K562 (cell line): ENCODE measurements around the gene BOLA3. TPM values are rescaled to one million over a fixed set of nuclear protein-coding genes. Genes with fewer than 3 reads are reported as not detected.

ENCODE experiments used
- ATAC-seq: fragments of 200-7000 bp; cut with Tn5 transposase; 3 replicates; pipeline ENCODE4 v1.9.1; 2020; ENCODE audit warnings: moderate library complexity
- BruUV-seq: library from RNA; stranded (reverse); fragments of 400-500 nt; replicated peaks from 2 replicates; lab custom pipeline; 2021; lab: Mats Ljungman, UMichigan
- CTCF ChIA-PET: fragments of 300-600 bp; formaldehyde crosslinking; extraction: SDS; loops from one replicate; lab custom pipeline; 2021; ENCODE audit warnings: low intra/inter-chr PET ratio; lab: Yijun Ruan, JAX
- POLR2A ChIA-PET: fragments of 300-600, 350-650 bp; sonication (Branson Sonifier 250); formaldehyde crosslinking; extraction: SDS; loops from one replicate; lab custom pipeline; 2021; ENCODE audit warnings: antibody characterized with exemption, inconsistent platforms; lab: Yijun Ruan, JAX
- DNase-seq, 4 experiments: peaks; one replicate each; pipeline versions ENCODE4 v3.0.0 to v3.0.0-alpha.2; 2011 to 2018; ENCODE audit warnings: low spot score in 3 of 4, mixed read lengths in 3 of 4; ENCODE audit errors: extremely low read depth in 1 of 4
- FAIRE-seq: peaks from 2 replicates; lab custom pipeline; 2011; peaks lifted over from hg19 to GRCh38; lab: Jason Lieb, UNC
- H2AFZ ChIP-seq: 2 replicates; pipeline ENCODE4 v1.6.0; 2011; ENCODE audit warnings: low read depth, low read length, control low read depth, inconsistent platforms
- H3K27ac ChIP-seq: fragments of 200-600 bp; 3 replicates; pipeline ENCODE4 v1.8.0; 2011; ENCODE audit warnings: low read depth, mild to moderate bottlenecking, control low read depth, inconsistent platforms, low read length, moderate library complexity, mixed read lengths; ENCODE audit errors: extremely low read depth
- H3K27me3 ChIP-seq, 2 experiments: fragments of 300-600 bp in 1 of 2; 2 replicates in 1 of 2; 3 replicates in 1 of 2; pipeline versions ENCODE4 v1.6.0 to v1.8.0; 2011; ENCODE audit warnings: inconsistent platforms in 2 of 2, low read length in 2 of 2, mild to moderate bottlenecking in 1 of 2, mixed read lengths in 1 of 2, moderate library complexity in 1 of 2; ENCODE audit not compliant: control insufficient read depth in 2 of 2, insufficient read depth in 2 of 2
- H3K36me3 ChIP-seq: fragments of 300-600 bp; 3 replicates; pipeline ENCODE4 v1.8.0; 2011; ENCODE audit warnings: mild to moderate bottlenecking, low read length, inconsistent platforms; ENCODE audit not compliant: control insufficient read depth, insufficient read depth
- H3K4me1 ChIP-seq, 2 experiments: fragments of 200-600 bp in 1 of 2; replicated peaks in 1 of 2; 2 replicates in 1 of 2; 3 replicates in 1 of 2; pipeline versions ENCODE4 v1.5.1 to v1.8.0; 2011; ENCODE audit warnings: inconsistent platforms in 2 of 2, low read length in 2 of 2, mild to moderate bottlenecking in 1 of 2, mixed read lengths in 1 of 2, moderate library complexity in 1 of 2; ENCODE audit not compliant: control insufficient read depth in 2 of 2, insufficient read depth in 2 of 2
- H3K4me2 ChIP-seq: 2 replicates; pipeline ENCODE4 v1.6.1; 2011; ENCODE audit warnings: low read length, control low read depth, inconsistent platforms, mixed read lengths; ENCODE audit not compliant: insufficient read depth
- H3K4me3 ChIP-seq: fragments of 200-600 bp; sonication (generic), shearing (Covaris generic); 2 replicates; pipeline ENCODE4 v1.5.1; 2016; ENCODE audit warnings: control low read depth, inconsistent platforms
- H3K79me2 ChIP-seq: fragments of 200-600 bp; 3 replicates; pipeline ENCODE4 v1.8.0; 2011; ENCODE audit warnings: low read length, inconsistent platforms; ENCODE audit not compliant: control insufficient read depth, insufficient read depth
- H3K9ac ChIP-seq, 2 experiments: 2 replicates each; pipeline versions ENCODE4 v1.6.0 to v1.6.1; 2011; ENCODE audit warnings: low read depth in 2 of 2, low read length in 2 of 2, control low read depth in 1 of 2, inconsistent platforms in 1 of 2, mild to moderate bottlenecking in 1 of 2, mixed read lengths in 1 of 2; ENCODE audit not compliant: insufficient read depth in 1 of 2
- H3K9me1 ChIP-seq: one replicate; pipeline ENCODE4 v1.6.0; 2011; ENCODE audit warnings: inconsistent platforms, mild to moderate bottlenecking, low read length, moderate library complexity; ENCODE audit not compliant: control insufficient read depth, insufficient read depth
- H3K9me3 ChIP-seq: replicated peaks from 2 replicates; pipeline ENCODE4 v1.5.1; 2011; ENCODE audit warnings: low read depth, low read length, inconsistent platforms; ENCODE audit not compliant: control insufficient read depth, insufficient read depth
- H4K20me1 ChIP-seq: replicated peaks from 2 replicates; pipeline ENCODE4 v1.6.1; 2011; ENCODE audit warnings: low read length, inconsistent platforms, mixed read lengths; ENCODE audit not compliant: control insufficient read depth, insufficient read depth
- CC2D1A ChIP-seq: fragments of 450-650 bp; IDR thresholded peaks from 2 replicates; pipeline ENCODE4 v1.6.1; 2017; ENCODE audit warnings: mild to moderate bottlenecking
- DPF2 ChIP-seq: fragments of 450-650 bp; IDR thresholded peaks from 2 replicates; pipeline ENCODE4 v1.6.1; 2016
- EP400 ChIP-seq: fragments of 450-650 bp; IDR thresholded peaks from 2 replicates; pipeline ENCODE4 v1.6.1; 2017; ENCODE audit warnings: antibody characterized with exemption, mild to moderate bottlenecking, moderate library complexity
- ETV5 ChIP-seq: sonication (generic); formaldehyde crosslinking; IDR thresholded peaks from 2 replicates; pipeline ENCODE4 v1.4.0; 2020; ENCODE audit warnings: low read depth, mild to moderate bottlenecking, missing genetic modification reagents
- HDAC1 ChIP-seq, 2 experiments: fragments of 450-650 bp; IDR thresholded peaks; 2 replicates each; pipeline ENCODE4 v1.6.1; 2016 to 2017; ENCODE audit warnings: inconsistent platforms in 1 of 2, mild to moderate bottlenecking in 1 of 2, moderate library complexity in 1 of 2
- NCOA1 ChIP-seq: fragments of 450-650 bp; IDR thresholded peaks from 2 replicates; pipeline ENCODE4 v1.6.1; 2016; ENCODE audit warnings: low read depth
- SP1 ChIP-seq: sonication (generic); formaldehyde crosslinking; IDR thresholded peaks from 2 replicates; pipeline ENCODE4 v1.8.1; 2022; ENCODE audit warnings: mild to moderate bottlenecking, missing genetic modification reagents
- TGIF2 ChIP-seq: sonication (generic); formaldehyde crosslinking; IDR thresholded peaks from 2 replicates; pipeline ENCODE4 v1.8.1; 2022; ENCODE audit warnings: mild to moderate bottlenecking, missing genetic modification reagents, moderate library complexity
- VEZF1 ChIP-seq: fragments of 200-800 bp; sonication (Bioruptor generic); IDR thresholded peaks from 2 replicates; pipeline ENCODE4 v1.6.1; 2017; ENCODE audit warnings: missing genetic modification characterization, missing compliant biosample characterization
- ZBED1 ChIP-seq: IDR thresholded peaks from 2 replicates; pipeline ENCODE4 v1.6.1; 2014
- ZBTB33 ChIP-seq: sonication (generic); formaldehyde crosslinking; IDR thresholded peaks from 2 replicates; pipeline ENCODE4 v1.8.1; 2023; ENCODE audit warnings: mild to moderate bottlenecking, missing genetic modification reagents
- WGBS: fragments of 100-300 bp; shearing (Covaris generic); methylation state at CpG from one replicate; pipeline ENCODE4 v1.1.6; 2016; ENCODE audit warnings: low coverage, mixed read lengths; ENCODE audit not compliant: insufficient coverage; ENCODE audit errors: missing lambda C conversion rate; 5-methylcytosine and 5-hydroxymethylcytosine counted together
- in situ Hi-C: fragments of 300-500 bp; cut with MboI; formaldehyde crosslinking; loops from 4 replicates; pipeline ENCODE4 v1.15.0; 2018; ENCODE audit warnings: inconsistent platforms, mixed read lengths
- intact Hi-C: fragments of 100-400 bp; cut with micrococcal nuclease; formaldehyde crosslinking; loops from 2 replicates; pipeline ENCODE4 v1.14.2; 2022
- polyA plus RNA-seq, 8 experiments: library from polyadenylated mRNA; depleted of rRNA in 4 of 8; stranded (reverse) in 5 of 8; unstranded in 3 of 8; fragments of >200 nt; fragmentation: Nextera tagmentation in 2 of 8; fragmentation: Illumina TruSeq in 1 of 8; extraction: Ambion mirVana in 2 of 8; extraction: Trizol in 1 of 8; gene quantifications; 2 replicates each; pipeline versions ENCODE4 v1.2.1 to v1.2.3, GENCODE V29; 2011 to 2014; ENCODE audit warnings: inconsistent platforms in 1 of 8, missing spikeins in 1 of 8
- total RNA-seq, 7 experiments: library from RNA; depleted of rRNA in 6 of 7; stranded (reverse); fragments of >200 nt in 6 of 7; fragmentation: Illumina TruSeq in 2 of 7; extraction: Trizol in 2 of 7; gene quantifications; 2 replicates each; pipeline versions ENCODE4 v1.2.1 to v1.2.3, GENCODE V29; 2011 to 2021; ENCODE audit warnings: low replicate concordance in 1 of 7

The BOLA3 gene
- total and polyA plus RNA-seq, 9 of the 15 experiments (the other 6 are each of a cell fraction or from before 2014, with no cell fraction given): 149 to 619 (median 255) TPM

DNA sequence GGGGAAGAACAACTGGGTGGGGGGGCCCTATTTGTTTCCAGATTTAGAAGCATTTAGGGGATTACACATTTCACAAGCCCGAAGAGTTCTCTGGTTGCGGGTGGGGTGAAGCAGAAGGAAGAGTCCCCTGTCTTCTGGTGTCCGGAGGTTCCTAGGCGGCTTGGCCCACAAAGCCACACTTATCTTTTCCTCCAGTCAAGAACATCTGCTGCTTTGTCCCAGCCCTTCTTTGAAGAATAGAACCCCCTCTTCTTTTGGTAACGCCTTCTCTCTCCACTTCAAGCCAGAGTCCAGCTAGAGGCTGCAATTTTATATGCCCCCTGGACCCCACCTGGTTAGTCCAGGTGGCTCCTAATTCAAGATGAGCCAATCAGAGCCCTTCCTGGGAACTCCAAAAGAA, 15.8 kb downstream of the BOLA3 start (continued):
- TF ChIP-seq EP400: 0 out of 2 replicates have a peak, but pooled peaks have one; percentile 18
- 0 out of 2 replicates have a peak, but pooled peaks have one; percentile 26 for TF ChIP-seq ETV5 (CRISPR knock-in tag)
- TF ChIP-seq CC2D1A: peak; percentile 12; the same call in 1 of the 2 replicates
- TF ChIP-seq SP1 (CRISPR knock-in tag): no peak
- 0 out of 4 replicates have a peak, but pooled peaks of 1 of the 2 experiments have one; percentile 33 for TF ChIP-seq HDAC1 (IDR thresholded peaks at IDR 0.05)
- peak; percentile 39; the same call in 1 of the 2 replicates for TF ChIP-seq VEZF1
- peak; percentile 83 for TF ChIP-seq DPF2
- no peak for TF ChIP-seq ZBED1
- TF ChIP-seq NCOA1: no peak
- TF ChIP-seq, all 486 proteins: peak for 42

DNA sequence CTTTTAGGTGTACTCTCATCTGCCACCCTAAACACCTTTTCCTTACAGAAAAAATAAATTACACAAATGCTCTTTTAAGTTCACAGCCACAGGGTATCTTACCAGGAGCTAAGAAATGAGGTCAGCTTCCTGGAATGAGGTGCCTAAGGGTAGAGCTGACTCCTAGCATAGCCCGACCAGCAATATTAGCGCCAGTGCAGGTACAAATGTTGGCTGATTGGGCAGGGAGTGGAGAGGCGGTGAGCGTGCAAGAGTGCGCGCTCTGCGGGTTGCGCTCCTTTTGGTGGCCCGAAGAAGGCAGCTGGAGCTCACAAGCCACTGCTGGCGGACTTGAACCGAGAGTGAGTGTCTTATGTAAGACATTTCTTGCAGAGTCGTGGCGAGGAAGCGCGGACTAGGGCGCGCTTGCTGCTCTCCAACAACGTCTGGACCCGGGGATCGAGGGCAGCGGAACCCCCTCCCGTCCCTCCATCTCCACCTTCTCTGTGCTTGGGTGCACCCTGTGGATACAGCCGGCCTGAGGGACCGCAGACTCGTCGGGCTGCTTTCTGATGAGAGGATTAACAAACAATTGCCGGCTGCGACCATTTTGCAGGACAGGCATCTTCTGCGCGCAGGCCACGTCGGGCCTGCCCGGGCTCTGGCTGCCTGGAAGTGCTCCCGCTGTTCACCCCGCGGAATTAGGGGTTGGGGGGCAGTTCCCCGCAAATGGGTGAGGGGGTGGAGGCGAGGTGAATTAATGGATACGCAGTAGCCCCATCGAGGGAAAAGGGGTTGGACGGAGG, 17.3 kb downstream of the BOLA3 start:
- no TSS peak for BruUV-seq
- POLR2A ChIA-PET: no interaction called here
- DNase-seq (no peak), ATAC-seq (no peak), FAIRE-seq (no peak)
- WGBS: 86% methylated on average over 24 of the region's 41 CpGs
- no peaks in the 10 kb centered on the region for H3K27me3 ChIP-seq
- in situ Hi-C loops: no loop called here
- H3K9ac ChIP-seq: no peak overlapping the region
- H3K4me3 ChIP-seq: no peak overlapping the region
- no peak overlapping the region for H3K27ac ChIP-seq
- H3K4me1 ChIP-seq: peaks cover 16 to 26% of the 10 kb centered on the region in 2 experiments; a peak in 4 of 5 replicates
- H3K36me3 ChIP-seq: peaks cover 20% of the 10 kb centered on the region; the same call in 2 of the 3 replicates
- H3K9me3 ChIP-seq: no peaks in the 10 kb centered on the region
- H3K4me2 ChIP-seq: no peak overlapping the region
- TF ChIP-seq ZBTB33 (CRISPR knock-in tag) (peak; percentile 78), TGIF2 (CRISPR knock-in tag) (no peak)
- TF ChIP-seq, all 486 proteins: peak for 1
- CTCF ChIA-PET: no interaction called here
- Histone ChIP-seq H3K9me1 (no peaks in the 10 kb centered on the region), H2AFZ (no peak overlapping the region), H4K20me1 (no peaks in the 10 kb centered on the region), H3K79me2 (no peaks in the 10 kb centered on the region)
- intact Hi-C loops: no loop called here
